DND-41 (cell line): ENCODE data around the gene DNAJC7.

Source experiments
- ATAC-seq: fragments of 200-7000 bp; cut with Tn5 transposase; 3 replicates; pipeline ENCODE4 v1.9.1; 2021; ENCODE audit warnings: low read depth; ENCODE audit not compliant: insufficient read depth
- DNase-seq: peaks from one replicate; pipeline ENCODE4 v3.0.0-alpha.2; 2020
- H2AFZ ChIP-seq: 2 replicates; pipeline ENCODE4 v1.6.0; 2012; ENCODE audit warnings: low read depth, low read length
- H3K27ac ChIP-seq: 2 replicates; pipeline ENCODE4 v1.5.1; 2012; ENCODE audit warnings: low read length, inconsistent platforms
- H3K27me3 ChIP-seq: fragments of 200-600 bp; sonication (generic); 2 replicates; pipeline ENCODE4 v1.6.0; 2012; ENCODE audit warnings: low read length, mild to moderate bottlenecking, inconsistent platforms; ENCODE audit not compliant: insufficient read depth, poor library complexity
- H3K36me3 ChIP-seq: 2 replicates; pipeline ENCODE4 v1.5.1; 2012; ENCODE audit warnings: low read length, inconsistent platforms; ENCODE audit not compliant: insufficient read depth
- H3K4me1 ChIP-seq: 2 replicates; pipeline ENCODE4 v1.5.1; 2012; ENCODE audit warnings: mild to moderate bottlenecking, low read length; ENCODE audit not compliant: insufficient read depth
- H3K4me2 ChIP-seq: 2 replicates; pipeline ENCODE4 v1.6.0; 2012; ENCODE audit warnings: mild to moderate bottlenecking, moderate library complexity, low read length, inconsistent platforms; ENCODE audit not compliant: insufficient read depth
- H3K4me3 ChIP-seq, 2 experiments: fragments of 200-600 bp in 1 of 2; shearing (Covaris generic) in 1 of 2; 2 replicates each; pipeline ENCODE4 v1.5.1; 2012 to 2016; ENCODE audit warnings: inconsistent platforms in 2 of 2, low read length in 2 of 2, mild to moderate bottlenecking in 2 of 2, low read depth in 1 of 2, moderate library complexity in 1 of 2
- H3K79me2 ChIP-seq: 2 replicates; pipeline ENCODE4 v1.6.0; 2012; ENCODE audit warnings: low read length, inconsistent platforms; ENCODE audit not compliant: insufficient read depth
- H3K9ac ChIP-seq: 2 replicates; pipeline ENCODE4 v1.6.0; 2012; ENCODE audit warnings: low read depth, mild to moderate bottlenecking, inconsistent platforms, low read length, moderate library complexity
- H3K9me3 ChIP-seq: 2 replicates; pipeline ENCODE4 v1.5.1; 2012; ENCODE audit warnings: low read length, moderate library complexity, mild to moderate bottlenecking, inconsistent platforms; ENCODE audit not compliant: insufficient read depth, severe bottlenecking
- H4K20me1 ChIP-seq: 2 replicates; pipeline ENCODE4 v1.6.0; 2012; ENCODE audit warnings: low read length; ENCODE audit not compliant: insufficient read depth
- EZH2 ChIP-seq: IDR thresholded peaks from 3 replicates; pipeline ENCODE4 v1.6.1; 2012; ENCODE audit warnings: borderline replicate concordance, low read depth, mild to moderate bottlenecking, moderate library complexity, low read length, inconsistent platforms; ENCODE audit not compliant: severe bottlenecking
- TF ChIP-seq, protein P1 (sequence below): IDR thresholded peaks from 2 replicates; pipeline ENCODE4 v1.5.1; 2012; ENCODE audit warnings: borderline replicate concordance, low read length, moderate library complexity, mild to moderate bottlenecking; ENCODE audit not compliant: poor library complexity, severe bottlenecking; ENCODE audit errors: extremely low read depth

DNAJC7 gene

DNA sequence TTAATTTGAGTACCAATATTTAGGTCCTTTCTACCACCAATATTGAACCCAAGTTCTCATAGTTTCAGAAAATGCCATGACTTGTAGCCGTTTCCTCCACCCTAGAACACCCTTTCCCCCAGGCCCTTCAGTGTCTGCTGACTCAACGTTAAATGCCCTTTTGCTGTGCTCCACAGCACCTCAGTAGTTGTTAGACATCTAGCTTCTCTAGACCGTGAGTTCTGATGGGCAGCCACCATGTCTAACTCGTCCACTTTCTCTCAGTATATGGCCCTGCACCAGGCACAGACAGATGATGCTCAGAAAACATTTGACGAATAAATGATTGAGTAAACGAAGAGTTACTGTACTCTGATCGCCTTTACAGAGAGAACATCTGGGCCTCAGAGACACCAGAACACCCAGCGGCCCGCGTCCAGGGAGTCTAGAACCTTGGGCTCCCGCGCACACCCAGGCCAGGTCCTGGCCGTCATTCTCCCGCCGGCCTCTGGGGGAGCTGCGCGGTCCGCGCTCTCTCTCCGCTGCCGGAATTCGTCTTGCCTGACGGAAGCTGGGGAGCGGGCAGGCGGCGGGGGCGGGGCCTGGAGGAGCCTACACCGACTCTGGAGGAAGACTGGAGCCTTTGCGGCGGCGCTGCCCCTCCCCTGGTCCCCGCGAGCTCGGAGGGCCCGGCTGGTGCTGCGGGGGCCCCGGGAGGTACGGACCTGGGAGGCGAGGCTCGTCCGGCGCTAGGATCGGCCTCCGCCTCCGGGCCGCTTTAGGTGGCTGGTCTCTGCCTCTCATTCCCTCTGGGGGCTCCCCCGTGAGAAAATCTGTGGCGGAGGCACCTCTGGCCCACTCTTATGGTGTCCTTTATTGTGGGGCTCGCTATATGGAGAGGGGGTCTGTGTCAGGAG lies 2.5 kb upstream of the DNAJC7 start, which contains the start of gene NKIRAS2:
Gene NKIRAS2 (plus strand): TSS at position 582 of the 896 bp plus-strand sequence. CDS start 1,488 bp downstream, outside the sequence.
- H3K4me3 ChIP-seq, result peak within 1 kb of the TSS; percentile 71 to 86
- no peaks in the 10 kb centered on the region for H3K27me3 ChIP-seq
- H3K4me1 ChIP-seq, result peaks cover 56% of the 10 kb centered on the region
- no peaks in the 10 kb centered on the region for H3K9me3 ChIP-seq
- peak; percentile 75 for ATAC-seq
- H3K27ac ChIP-seq, result peak within 1 kb of the TSS; percentile 78
- H3K9ac ChIP-seq, result peak within 1 kb of the TSS; percentile 93
- TF ChIP-seq EZH2, result no peak
- TF ChIP-seq, protein P1, sequence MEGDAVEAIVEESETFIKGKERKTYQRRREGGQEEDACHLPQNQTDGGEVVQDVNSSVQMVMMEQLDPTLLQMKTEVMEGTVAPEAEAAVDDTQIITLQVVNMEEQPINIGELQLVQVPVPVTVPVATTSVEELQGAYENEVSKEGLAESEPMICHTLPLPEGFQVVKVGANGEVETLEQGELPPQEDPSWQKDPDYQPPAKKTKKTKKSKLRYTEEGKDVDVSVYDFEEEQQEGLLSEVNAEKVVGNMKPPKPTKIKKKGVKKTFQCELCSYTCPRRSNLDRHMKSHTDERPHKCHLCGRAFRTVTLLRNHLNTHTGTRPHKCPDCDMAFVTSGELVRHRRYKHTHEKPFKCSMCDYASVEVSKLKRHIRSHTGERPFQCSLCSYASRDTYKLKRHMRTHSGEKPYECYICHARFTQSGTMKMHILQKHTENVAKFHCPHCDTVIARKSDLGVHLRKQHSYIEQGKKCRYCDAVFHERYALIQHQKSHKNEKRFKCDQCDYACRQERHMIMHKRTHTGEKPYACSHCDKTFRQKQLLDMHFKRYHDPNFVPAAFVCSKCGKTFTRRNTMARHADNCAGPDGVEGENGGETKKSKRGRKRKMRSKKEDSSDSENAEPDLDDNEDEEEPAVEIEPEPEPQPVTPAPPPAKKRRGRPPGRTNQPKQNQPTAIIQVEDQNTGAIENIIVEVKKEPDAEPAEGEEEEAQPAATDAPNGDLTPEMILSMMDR, result peak; percentile 96
- peak within 1 kb of the TSS; percentile 95 for H3K4me2 ChIP-seq
- DNase-seq, result peak; percentile 96
- H3K36me3 ChIP-seq, result peaks cover 29% of the 10 kb centered on the region
- peaks cover 56% of the 10 kb centered on the region for H3K79me2 ChIP-seq
- no peaks in the 10 kb centered on the region for H4K20me1 ChIP-seq
- H2AFZ ChIP-seq, result peak within 1 kb of the TSS; percentile 90

DNA sequence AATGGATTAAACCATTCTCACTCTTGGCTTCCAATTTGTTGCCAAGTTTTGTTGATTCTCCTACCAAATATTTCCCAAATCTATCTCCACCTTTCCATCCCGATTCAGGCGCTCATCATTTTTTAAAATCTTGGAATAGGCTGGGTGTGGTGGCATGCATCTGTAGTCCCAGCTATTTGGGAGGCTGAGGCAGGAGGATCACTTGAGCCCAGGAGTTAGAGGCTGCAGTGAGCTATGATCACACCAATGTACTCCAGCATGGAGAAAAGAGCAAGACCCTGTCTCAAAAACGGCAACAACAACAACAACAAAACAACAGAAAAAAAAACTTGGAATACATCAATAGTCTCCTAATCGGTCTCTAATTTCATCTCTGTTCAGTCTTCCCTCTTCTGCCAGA lies 1.7 kb upstream of the DNAJC7 start:
- Histone ChIP-seq H3K27me3 (no peaks in the 10 kb centered on the region), H3K4me1 (peaks cover 58% of the 10 kb centered on the region), H3K36me3 (peaks cover 24% of the 10 kb centered on the region), H3K9me3 (no peaks in the 10 kb centered on the region), H4K20me1 (no peaks in the 10 kb centered on the region), H3K4me2 (peak overlapping the region; percentile 95; the same call in 1 of the 2 replicates), H3K9ac (no peak overlapping the region), H3K4me3 (no peak overlapping the region), H2AFZ (peak overlapping the region; percentile 90; the same call in 1 of the 2 replicates), H3K79me2 (peaks cover 63% of the 10 kb centered on the region), H3K27ac (no peak overlapping the region)
- ATAC-seq (no peak), DNase-seq (no peak)
- TF ChIP-seq EZH2, result no peak
- TF ChIP-seq, protein P1, result no peak

DNA sequence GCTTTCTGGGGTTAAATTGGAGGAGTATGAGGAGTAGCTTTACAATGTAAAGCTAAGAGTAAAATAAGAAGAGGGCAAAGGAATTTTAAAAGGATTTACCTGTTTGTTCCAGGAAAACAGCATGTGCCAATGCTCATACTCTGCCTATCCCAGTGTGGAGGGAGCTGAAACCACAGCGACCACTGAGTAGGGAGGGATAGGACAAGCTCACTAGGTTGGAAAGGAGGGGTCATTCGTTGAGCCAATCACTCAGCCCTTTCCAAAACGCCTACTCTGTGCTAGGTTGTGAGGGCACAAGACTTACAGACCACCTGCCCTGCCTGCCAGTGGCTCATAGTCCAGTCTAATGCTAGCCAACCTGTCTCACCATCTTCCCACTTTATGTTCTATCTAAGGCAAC lies 1.1 kb upstream of the DNAJC7 start:
- DNase-seq (no peak), ATAC-seq (no peak)
- Histone ChIP-seq H3K9ac (peak overlapping the region; percentile 81), H3K27me3 (no peaks in the 10 kb centered on the region), H4K20me1 (peaks cover 3% of the 10 kb centered on the region; the same call in 1 of the 2 replicates), H3K4me1 (peaks cover 59% of the 10 kb centered on the region), H2AFZ (peak overlapping the region; percentile 88), H3K36me3 (peaks cover 17% of the 10 kb centered on the region), H3K4me2 (peak overlapping the region; percentile 95), H3K79me2 (peaks cover 70% of the 10 kb centered on the region), H3K9me3 (no peaks in the 10 kb centered on the region), H3K4me3 (peak overlapping the region; percentile 87 to 91; a peak in 3 of 4 replicates), H3K27ac (peak overlapping the region; percentile 93)
- TF ChIP-seq, protein P1, result no peak
